ENCODE data around the gene COL16A1.

Gene COL16A1

DNA sequence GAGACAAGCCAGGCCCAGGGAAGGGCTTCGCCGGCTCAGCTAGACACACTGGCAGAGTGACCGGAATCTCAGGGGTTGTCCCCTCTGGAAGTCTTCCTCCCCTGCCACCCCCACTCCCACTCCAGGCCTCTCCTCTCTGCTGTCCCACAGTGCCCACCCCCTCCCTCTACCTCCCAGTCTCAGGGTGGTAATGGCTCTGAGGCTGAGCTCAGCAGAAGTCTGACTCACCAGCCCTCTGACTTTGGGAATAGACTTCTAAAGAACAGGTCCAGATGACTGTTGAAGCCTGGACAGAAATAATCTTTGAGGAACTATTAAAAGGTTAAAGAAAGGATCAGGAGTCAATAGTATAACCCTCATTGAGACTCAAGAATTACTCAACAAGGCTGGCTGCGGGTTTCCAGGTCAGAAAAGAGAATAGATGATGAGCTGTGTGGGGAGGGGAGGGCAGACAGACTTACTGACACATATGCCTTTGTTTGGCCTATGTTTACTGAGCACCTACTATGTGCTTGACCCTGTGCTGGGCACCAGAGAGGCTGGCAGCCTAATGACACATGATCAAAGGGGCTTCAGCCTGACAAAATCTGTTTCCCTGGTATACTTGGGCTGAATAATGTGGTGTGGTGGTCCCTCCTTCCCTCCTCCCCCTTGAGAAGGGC lies 78.1 kb downstream of the COL16A1 start:
- Histone ChIP-seq H3K9me3 (ENCODE audit: insufficient read depth, low read length) (no peaks in the 10 kb centered on the region), H3K4me3 (ENCODE audit: insufficient read length, low read depth) (no peak overlapping the region), H3K4me1 (ENCODE audit: insufficient read depth, insufficient read length) (peaks cover 43% of the 10 kb centered on the region), H3K36me3 (ENCODE audit: insufficient read depth, insufficient read length, low read length) (peaks cover 49% of the 10 kb centered on the region), H3K27me3 (ENCODE audit: insufficient read depth, insufficient read length) (no peaks in the 10 kb centered on the region), H3K9ac (ENCODE audit: insufficient read length, low read depth) (peak overlapping the region; percentile 61)
- no peak for DNase-seq (ENCODE audit: low read depth, low spot score)
- TF ChIP-seq YY1 (IDR thresholded peaks at IDR 0.05; ENCODE audit: insufficient read depth, insufficient read length) (no peak), ZNF274 (IDR thresholded peaks at IDR 0.05; ENCODE audit: low read depth, low read length) (no peak), SUZ12 (IDR thresholded peaks at IDR 0.05; ENCODE audit: extremely low read depth, insufficient read depth, insufficient read length) (no peak)

DNA sequence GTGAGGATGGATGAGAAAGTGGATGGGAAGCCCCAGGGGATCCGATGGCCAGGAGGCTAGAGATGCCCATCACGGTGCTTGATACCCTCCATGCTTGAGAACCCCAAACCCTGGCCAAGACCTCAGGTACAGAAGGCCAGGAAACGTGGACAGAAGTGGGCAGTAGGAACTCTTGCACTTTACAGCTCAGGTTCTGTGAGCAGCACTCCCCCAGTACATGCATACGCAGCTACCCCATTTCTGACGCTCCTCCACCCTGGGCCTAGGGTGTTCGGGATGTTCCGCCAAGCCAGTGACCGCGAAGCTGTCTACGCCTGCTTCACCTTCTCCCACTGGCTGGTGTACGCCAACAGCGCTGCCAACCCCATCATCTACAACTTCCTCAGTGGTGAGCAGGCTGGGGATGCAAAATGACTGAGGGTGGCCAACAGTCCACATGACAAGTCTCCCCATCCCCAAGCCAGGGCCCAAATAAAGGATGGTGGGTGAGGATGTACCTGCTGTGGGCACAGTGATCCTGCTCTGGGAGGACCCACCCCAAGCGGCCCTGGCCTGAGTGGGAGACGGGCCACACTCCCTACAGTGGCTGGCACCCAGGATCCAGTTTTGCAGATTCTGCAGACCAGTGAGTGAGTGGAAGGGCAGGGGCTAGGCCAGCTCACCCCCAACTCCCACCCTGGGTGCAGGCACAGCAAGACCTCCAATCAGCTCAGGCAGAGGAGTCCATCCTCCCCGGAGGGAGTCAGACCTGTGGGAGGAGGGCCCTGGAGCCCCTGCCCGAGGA lies 78.9 kb downstream of the COL16A1 start:
- H3K9me3 ChIP-seq (ENCODE audit: insufficient read depth, low read length): no peaks in the 10 kb centered on the region
- no peak for DNase-seq (ENCODE audit: low read depth, low spot score)
- no peaks in the 10 kb centered on the region for H3K27me3 ChIP-seq (ENCODE audit: insufficient read depth, insufficient read length)
- TF ChIP-seq ZNF274 (IDR thresholded peaks at IDR 0.05; ENCODE audit: low read depth, low read length) (no peak), SUZ12 (IDR thresholded peaks at IDR 0.05; ENCODE audit: extremely low read depth, insufficient read depth, insufficient read length) (no peak), YY1 (IDR thresholded peaks at IDR 0.05; ENCODE audit: insufficient read depth, insufficient read length) (no peak)
- no peak overlapping the region for H3K4me3 ChIP-seq (ENCODE audit: insufficient read length, low read depth)
- H3K9ac ChIP-seq (ENCODE audit: insufficient read length, low read depth): peak overlapping the region; percentile 53
- peaks cover 39% of the 10 kb centered on the region for H3K4me1 ChIP-seq (ENCODE audit: insufficient read depth, insufficient read length)
- H3K36me3 ChIP-seq (ENCODE audit: insufficient read depth, insufficient read length, low read length): peaks cover 41% of the 10 kb centered on the region

DNA sequence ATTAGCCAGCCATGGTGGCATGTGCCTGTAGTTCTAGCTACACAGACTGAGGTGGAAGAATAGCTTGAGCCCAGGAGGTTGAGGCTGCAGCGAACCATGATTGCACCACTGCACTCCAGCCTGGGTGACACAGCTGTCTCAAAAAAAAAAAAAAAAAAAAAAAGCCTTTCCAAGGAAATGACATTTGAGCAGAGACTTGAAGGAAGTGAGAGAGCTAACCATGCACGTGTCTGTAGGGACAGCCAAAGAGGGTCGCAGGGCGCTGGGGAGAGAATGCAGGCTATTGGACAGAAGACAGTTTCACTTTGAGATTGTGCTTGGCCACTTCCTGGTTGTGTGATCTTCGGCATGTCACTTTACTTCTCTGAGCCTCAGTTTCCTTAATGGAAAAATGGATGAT lies 79.5 kb downstream of the COL16A1 start:
- TF ChIP-seq YY1 (IDR thresholded peaks at IDR 0.05; ENCODE audit: insufficient read depth, insufficient read length): no peak
- no peak for TF ChIP-seq SUZ12 (IDR thresholded peaks at IDR 0.05; ENCODE audit: extremely low read depth, insufficient read depth, insufficient read length)
- TF ChIP-seq ZNF274 (IDR thresholded peaks at IDR 0.05; ENCODE audit: low read depth, low read length): no peak
- no peak for DNase-seq (ENCODE audit: low read depth, low spot score)
- H3K4me1 ChIP-seq (ENCODE audit: insufficient read depth, insufficient read length): peaks cover 41% of the 10 kb centered on the region

DNA sequence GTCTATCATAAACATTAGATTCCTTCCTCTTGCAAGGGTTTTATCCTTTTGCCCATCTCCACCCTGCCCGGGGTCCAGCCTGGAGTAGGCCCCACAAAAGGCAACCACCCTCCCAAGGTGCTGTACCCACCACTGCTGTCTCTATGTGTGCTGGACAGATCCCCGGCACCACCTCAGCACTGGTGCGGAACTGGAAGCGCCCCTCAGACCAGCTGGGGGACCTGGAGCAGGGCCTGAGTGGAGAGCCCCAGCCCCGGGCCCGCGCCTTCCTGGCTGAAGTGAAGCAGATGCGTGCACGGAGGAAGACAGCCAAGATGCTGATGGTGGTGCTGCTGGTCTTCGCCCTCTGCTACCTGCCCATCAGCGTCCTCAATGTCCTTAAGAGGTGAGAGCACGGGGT lies 80.5 kb downstream of the COL16A1 start:
- TF ChIP-seq YY1 (IDR thresholded peaks at IDR 0.05; ENCODE audit: insufficient read depth, insufficient read length) (no peak), SUZ12 (IDR thresholded peaks at IDR 0.05; ENCODE audit: extremely low read depth, insufficient read depth, insufficient read length) (no peak), ZNF274 (IDR thresholded peaks at IDR 0.05; ENCODE audit: low read depth, low read length) (no peak)

More for the DNA sequence above, 79.5 kb downstream of the COL16A1 start:
- no peak overlapping the region for H3K9ac ChIP-seq (ENCODE audit: insufficient read length, low read depth)
- peaks cover 4% of the 10 kb centered on the region for H3K27me3 ChIP-seq (ENCODE audit: insufficient read depth, insufficient read length)
- no peaks in the 10 kb centered on the region for H3K9me3 ChIP-seq (ENCODE audit: insufficient read depth, low read length)
- no peak overlapping the region for H3K4me3 ChIP-seq (ENCODE audit: insufficient read length, low read depth)
- H3K36me3 ChIP-seq (ENCODE audit: insufficient read depth, insufficient read length, low read length): peaks cover 35% of the 10 kb centered on the region

DNA sequence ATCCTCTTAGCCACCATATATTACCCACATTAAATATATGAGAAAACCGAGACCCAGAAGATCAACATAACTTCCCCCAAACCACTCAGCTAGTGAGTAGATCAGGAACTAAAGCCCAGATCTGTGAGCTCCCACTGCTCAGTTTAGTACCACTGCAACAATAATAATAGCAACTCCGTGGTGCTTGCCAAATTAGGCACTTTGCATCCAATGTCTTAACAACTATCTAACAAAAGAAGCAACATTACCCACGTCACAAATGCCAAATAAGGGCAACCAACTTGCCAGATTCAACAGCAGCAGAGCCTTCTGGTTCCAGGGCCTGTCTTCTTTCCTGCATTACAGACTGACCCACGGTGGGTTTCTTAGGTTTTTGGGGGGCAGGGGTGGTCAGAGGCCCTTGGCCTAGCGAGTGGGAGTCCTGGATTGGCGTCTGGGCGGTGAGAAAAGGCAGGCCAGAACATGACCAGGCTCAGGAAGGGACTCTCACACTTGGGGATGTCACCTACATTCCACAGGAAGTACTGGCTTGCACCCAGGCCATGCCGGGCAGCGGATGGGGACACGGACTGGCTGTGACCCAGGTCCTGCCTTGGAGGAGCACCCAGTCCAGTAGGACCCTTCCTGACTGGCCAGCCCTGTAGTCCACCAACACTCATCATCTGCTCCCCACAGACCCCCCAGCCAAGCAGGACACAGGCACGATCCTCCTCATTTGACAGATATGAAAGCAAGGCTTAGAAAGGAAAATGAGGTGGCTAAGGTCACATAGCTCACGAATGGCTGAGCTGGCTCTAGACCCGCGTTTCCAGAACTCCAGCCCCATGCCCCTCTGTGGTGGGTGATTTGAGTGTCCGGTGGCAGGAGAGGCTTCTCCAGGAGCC lies 81.7 kb downstream of the COL16A1 start:
- H3K4me1 ChIP-seq (ENCODE audit: insufficient read depth, insufficient read length): peaks cover 28% of the 10 kb centered on the region

More for the DNA sequence above, 80.5 kb downstream of the COL16A1 start:
- peaks cover 13% of the 10 kb centered on the region for H3K27me3 ChIP-seq (ENCODE audit: insufficient read depth, insufficient read length)
- no peak overlapping the region for H3K4me3 ChIP-seq (ENCODE audit: insufficient read length, low read depth)
- no peak for DNase-seq (ENCODE audit: low read depth, low spot score)
- H3K9me3 ChIP-seq (ENCODE audit: insufficient read depth, low read length): no peaks in the 10 kb centered on the region
- no peak overlapping the region for H3K9ac ChIP-seq (ENCODE audit: insufficient read length, low read depth)
- peaks cover 25% of the 10 kb centered on the region for H3K36me3 ChIP-seq (ENCODE audit: insufficient read depth, insufficient read length, low read length)
- peaks cover 39% of the 10 kb centered on the region for H3K4me1 ChIP-seq (ENCODE audit: insufficient read depth, insufficient read length)

DNA sequence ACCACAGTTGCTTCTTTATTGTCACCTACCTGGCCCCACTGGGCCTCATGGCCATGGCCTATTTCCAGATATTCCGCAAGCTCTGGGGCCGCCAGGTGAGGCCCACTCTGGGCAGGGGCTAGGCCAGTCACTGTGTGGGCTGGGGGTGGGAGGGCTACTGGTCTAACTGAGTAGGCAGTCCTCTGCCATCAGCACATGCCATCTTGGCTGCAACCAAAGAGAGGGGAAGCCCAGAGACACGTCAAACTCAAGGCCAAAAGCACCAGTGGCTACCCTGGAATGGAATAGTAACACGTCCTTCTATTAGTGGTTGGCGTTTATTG lies 82.4 kb downstream of the COL16A1 start:
- H3K4me1 ChIP-seq (ENCODE audit: insufficient read depth, insufficient read length): peaks cover 23% of the 10 kb centered on the region
- peaks cover 29% of the 10 kb centered on the region for H3K27me3 ChIP-seq (ENCODE audit: insufficient read depth, insufficient read length)
- H3K9me3 ChIP-seq (ENCODE audit: insufficient read depth, low read length): no peaks in the 10 kb centered on the region
- peaks cover 9% of the 10 kb centered on the region for H3K36me3 ChIP-seq (ENCODE audit: insufficient read depth, insufficient read length, low read length)
- H3K9ac ChIP-seq (ENCODE audit: insufficient read length, low read depth): no peak overlapping the region
- no peak overlapping the region for H3K4me3 ChIP-seq (ENCODE audit: insufficient read length, low read depth)
- DNase-seq (ENCODE audit: low read depth, low spot score): no peak
- TF ChIP-seq YY1 (IDR thresholded peaks at IDR 0.05; ENCODE audit: insufficient read depth, insufficient read length): no peak
- no peak for TF ChIP-seq ZNF274 (IDR thresholded peaks at IDR 0.05; ENCODE audit: low read depth, low read length)
- TF ChIP-seq SUZ12 (IDR thresholded peaks at IDR 0.05; ENCODE audit: extremely low read depth, insufficient read depth, insufficient read length): no peak

More for the DNA sequence above, 81.7 kb downstream of the COL16A1 start:
- H3K36me3 ChIP-seq (ENCODE audit: insufficient read depth, insufficient read length, low read length): peaks cover 13% of the 10 kb centered on the region
- TF ChIP-seq YY1 (IDR thresholded peaks at IDR 0.05; ENCODE audit: insufficient read depth, insufficient read length): no peak
- no peak for TF ChIP-seq ZNF274 (IDR thresholded peaks at IDR 0.05; ENCODE audit: low read depth, low read length)
- no peak for TF ChIP-seq SUZ12 (IDR thresholded peaks at IDR 0.05; ENCODE audit: extremely low read depth, insufficient read depth, insufficient read length)
- DNase-seq (ENCODE audit: low read depth, low spot score): no peak
- H3K27me3 ChIP-seq (ENCODE audit: insufficient read depth, insufficient read length): peaks cover 23% of the 10 kb centered on the region
- no peak overlapping the region for H3K4me3 ChIP-seq (ENCODE audit: insufficient read length, low read depth)
- no peaks in the 10 kb centered on the region for H3K9me3 ChIP-seq (ENCODE audit: insufficient read depth, low read length)
- H3K9ac ChIP-seq (ENCODE audit: insufficient read length, low read depth): no peak overlapping the region
